HepG2 (cell line): ENCODE measurements around the gene C16orf89. TPM values are rescaled to one million over a fixed set of nuclear protein-coding genes. Genes with fewer than 3 reads are reported as not detected.

Experiments
- FOXK2 ChIP-seq: fragments of 450-650 bp; IDR thresholded peaks from 2 replicates; pipeline ENCODE4 v1.6.1; 2016
- FOXO1 ChIP-seq: sonication (generic); formaldehyde crosslinking; IDR thresholded peaks from 2 replicates; pipeline ENCODE4 v1.4.0; 2020; ENCODE audit warnings: missing genetic modification reagents
- HCFC1 ChIP-seq: fragments of 150-350 bp; IDR thresholded peaks from 2 replicates; pipeline ENCODE4 v1.6.1; 2014; ENCODE audit warnings: low read depth, low read length
- MAFG ChIP-seq: sonication (generic); formaldehyde crosslinking; IDR thresholded peaks from 2 replicates; pipeline ENCODE4 v1.5.1; 2020; ENCODE audit warnings: mild to moderate bottlenecking, missing genetic modification reagents
- MYC ChIP-seq: sonication (generic); formaldehyde crosslinking; IDR thresholded peaks from 2 replicates; pipeline ENCODE4 v1.9.0; 2021; ENCODE audit warnings: missing genetic modification reagents, borderline replicate concordance
- NFYB ChIP-seq: sonication (generic); formaldehyde crosslinking; IDR thresholded peaks from 2 replicates; pipeline ENCODE4 v1.4.0; 2020; ENCODE audit warnings: missing genetic modification reagents
- RERE ChIP-seq: IDR thresholded peaks from 2 replicates; pipeline ENCODE4 v1.6.1; 2016; ENCODE audit warnings: low read depth, missing genetic modification reagents, missing compliant biosample characterization
- SMC3 ChIP-seq: IDR thresholded peaks from 2 replicates; pipeline ENCODE4 v1.6.1; 2011; ENCODE audit warnings: low read length, improper control_type of control experiment
- SP5 ChIP-seq: IDR thresholded peaks from 2 replicates; pipeline ENCODE4 v1.6.1; 2016; ENCODE audit warnings: low read depth, borderline replicate concordance
- SYNCRIP ChIP-seq: fragments of 200-400 bp; formaldehyde crosslinking; IDR thresholded peaks from 2 replicates; pipeline ENCODE4 v1.6.1; 2018; ENCODE audit warnings: mild to moderate bottlenecking, low read depth, low read length; ENCODE audit not compliant: insufficient read depth
- ZNF292 ChIP-seq: sonication (generic); formaldehyde crosslinking; IDR thresholded peaks from 2 replicates; pipeline ENCODE4 v1.8.1; 2022; ENCODE audit warnings: mild to moderate bottlenecking, low read depth, missing genetic modification reagents, borderline replicate concordance
- ZNF337 ChIP-seq: sonication (generic); formaldehyde crosslinking; IDR thresholded peaks from 2 replicates; pipeline ENCODE4 v1.5.1; 2020; ENCODE audit warnings: missing genetic modification reagents, low read depth, mild to moderate bottlenecking, borderline replicate concordance
- ZNF383 ChIP-seq: sonication (generic); formaldehyde crosslinking; IDR thresholded peaks from 2 replicates; pipeline ENCODE4 v1.4.0; 2020; ENCODE audit warnings: missing genetic modification reagents, mild to moderate bottlenecking, borderline replicate concordance
- ZNF460 ChIP-seq: sonication (generic); formaldehyde crosslinking; IDR thresholded peaks from 2 replicates; pipeline ENCODE4 v1.5.1; 2020; ENCODE audit warnings: missing genetic modification reagents, mild to moderate bottlenecking, borderline replicate concordance
- ZNF557 ChIP-seq: sonication (generic); formaldehyde crosslinking; IDR thresholded peaks from 2 replicates; pipeline ENCODE4 v1.4.0; 2020; ENCODE audit warnings: missing genetic modification reagents
- ZNF652 ChIP-seq: IDR thresholded peaks from 2 replicates; pipeline ENCODE4 v1.6.1; 2016; ENCODE audit warnings: low read depth, borderline replicate concordance
- ZNF724P ChIP-seq: sonication (generic); formaldehyde crosslinking; IDR thresholded peaks from 2 replicates; pipeline ENCODE4 v1.8.0; 2022; ENCODE audit warnings: missing genetic modification reagents, borderline replicate concordance
- ZNF761 ChIP-seq: sonication (generic); formaldehyde crosslinking; conservative IDR thresholded peaks from 2 replicates; pipeline ENCODE4 v1.4.0; 2020; ENCODE audit warnings: mild to moderate bottlenecking, missing genetic modification reagents
- ZNF850 ChIP-seq: sonication (generic); formaldehyde crosslinking; conservative IDR thresholded peaks from 2 replicates; pipeline ENCODE4 v1.9.0; 2021; ENCODE audit warnings: mild to moderate bottlenecking, missing genetic modification reagents
- ZSCAN31 ChIP-seq: sonication (generic); formaldehyde crosslinking; IDR thresholded peaks from 2 replicates; pipeline ENCODE4 v1.5.0; 2020; ENCODE audit warnings: low read depth, mild to moderate bottlenecking, missing genetic modification reagents
- polyA plus RNA-seq, 8 experiments: library from polyadenylated mRNA; depleted of rRNA in 3 of 8; stranded (reverse) in 7 of 8; unstranded in 1 of 8; fragments of >200 nt; fragmentation: Illumina TruSeq in 4 of 8; extraction: Trizol in 4 of 8; gene quantifications; 2 replicates each; pipeline versions ENCODE4 v1.2.1 to v1.2.3, GENCODE V29; 2011 to 2016; ENCODE audit warnings: low read depth in 4 of 8, missing spikeins in 1 of 8, mixed read lengths in 1 of 8; ENCODE audit not compliant: insufficient read depth in 1 of 8
- total RNA-seq, 5 experiments: library from RNA; depleted of rRNA; stranded (reverse); fragments of >200 nt; fragmentation: Illumina TruSeq; extraction: Trizol; gene quantifications; 2 replicates each; pipeline ENCODE4 v1.2.3, GENCODE V29; 2016; ENCODE audit warnings: low read depth in 1 of 5
- TF ChIP-seq, protein P1 (sequence below): sonication (generic); formaldehyde crosslinking; IDR thresholded peaks from 2 replicates; pipeline ENCODE4 v1.4.0; 2020; ENCODE audit warnings: mild to moderate bottlenecking, missing genetic modification reagents

Gene C16orf89
- total and polyA plus RNA-seq, 2 of the 13 experiments (the other 11 are each of a cell fraction or from before 2014, with no cell fraction given), result 1.9 to 3.4 TPM

GRCh38 chr16:5071681-5072333 lies 6.1 kb upstream of the C16orf89 start, which contains the start of gene ALG1 (continued):
- TF ChIP-seq ZNF460 (no peak; the same call in 1 of the 2 replicates), ZNF724P (CRISPR knock-in tag) (peak; percentile 98), ZNF850 (CRISPR knock-in tag) (no peak), ZSCAN31 (CRISPR knock-in tag) (peak; percentile 97), FOXO1 (CRISPR knock-in tag) (peak; percentile 86), FOXK2 (no peak), MYC (CRISPR knock-in tag) (peak; percentile 97), HCFC1 (peak; percentile 38; the same call in 1 of the 2 replicates), MAFG (0 out of 2 replicates have a peak, but pooled peaks have one; percentile 37), SYNCRIP (no peak), ZNF292 (CRISPR knock-in tag) (peak; percentile 92), ZNF383 (no peak), ZNF652 (CRISPR knock-in tag) (no peak), ZNF337 (CRISPR knock-in tag) (peak; percentile 93; the same call in 1 of the 2 replicates), ZNF557 (CRISPR knock-in tag) (0 out of 2 replicates have a peak, but pooled peaks have one; percentile 51), NFYB (no peak; the same call in 1 of the 2 replicates), SMC3 (no peak; the same call in 1 of the 2 replicates), ZNF761 (CRISPR knock-in tag) (no peak), SP5 (no peak), RERE (peak; percentile 29; the same call in 1 of the 2 replicates)
- TF ChIP-seq, protein P1, sequence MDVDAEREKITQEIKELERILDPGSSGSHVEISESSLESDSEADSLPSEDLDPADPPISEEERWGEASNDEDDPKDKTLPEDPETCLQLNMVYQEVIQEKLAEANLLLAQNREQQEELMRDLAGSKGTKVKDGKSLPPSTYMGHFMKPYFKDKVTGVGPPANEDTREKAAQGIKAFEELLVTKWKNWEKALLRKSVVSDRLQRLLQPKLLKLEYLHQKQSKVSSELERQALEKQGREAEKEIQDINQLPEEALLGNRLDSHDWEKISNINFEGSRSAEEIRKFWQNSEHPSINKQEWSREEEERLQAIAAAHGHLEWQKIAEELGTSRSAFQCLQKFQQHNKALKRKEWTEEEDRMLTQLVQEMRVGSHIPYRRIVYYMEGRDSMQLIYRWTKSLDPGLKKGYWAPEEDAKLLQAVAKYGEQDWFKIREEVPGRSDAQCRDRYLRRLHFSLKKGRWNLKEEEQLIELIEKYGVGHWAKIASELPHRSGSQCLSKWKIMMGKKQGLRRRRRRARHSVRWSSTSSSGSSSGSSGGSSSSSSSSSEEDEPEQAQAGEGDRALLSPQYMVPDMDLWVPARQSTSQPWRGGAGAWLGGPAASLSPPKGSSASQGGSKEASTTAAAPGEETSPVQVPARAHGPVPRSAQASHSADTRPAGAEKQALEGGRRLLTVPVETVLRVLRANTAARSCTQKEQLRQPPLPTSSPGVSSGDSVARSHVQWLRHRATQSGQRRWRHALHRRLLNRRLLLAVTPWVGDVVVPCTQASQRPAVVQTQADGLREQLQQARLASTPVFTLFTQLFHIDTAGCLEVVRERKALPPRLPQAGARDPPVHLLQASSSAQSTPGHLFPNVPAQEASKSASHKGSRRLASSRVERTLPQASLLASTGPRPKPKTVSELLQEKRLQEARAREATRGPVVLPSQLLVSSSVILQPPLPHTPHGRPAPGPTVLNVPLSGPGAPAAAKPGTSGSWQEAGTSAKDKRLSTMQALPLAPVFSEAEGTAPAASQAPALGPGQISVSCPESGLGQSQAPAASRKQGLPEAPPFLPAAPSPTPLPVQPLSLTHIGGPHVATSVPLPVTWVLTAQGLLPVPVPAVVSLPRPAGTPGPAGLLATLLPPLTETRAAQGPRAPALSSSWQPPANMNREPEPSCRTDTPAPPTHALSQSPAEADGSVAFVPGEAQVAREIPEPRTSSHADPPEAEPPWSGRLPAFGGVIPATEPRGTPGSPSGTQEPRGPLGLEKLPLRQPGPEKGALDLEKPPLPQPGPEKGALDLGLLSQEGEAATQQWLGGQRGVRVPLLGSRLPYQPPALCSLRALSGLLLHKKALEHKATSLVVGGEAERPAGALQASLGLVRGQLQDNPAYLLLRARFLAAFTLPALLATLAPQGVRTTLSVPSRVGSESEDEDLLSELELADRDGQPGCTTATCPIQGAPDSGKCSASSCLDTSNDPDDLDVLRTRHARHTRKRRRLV (CRISPR knock-in tag), result peak; percentile 95; the same call in 1 of the 2 replicates
